HG03064 (cell line): ENCODE measurements around the gene KCNQ5.

Experiments used
- ATAC-seq: cut with Tn5 transposase; IDR thresholded peaks from one replicate; pipeline ENCODE4 v1.9.1; 2021; ENCODE audit warnings: low read depth; ENCODE audit not compliant: unreplicated experiment

The KCNQ5 gene

DNA sequence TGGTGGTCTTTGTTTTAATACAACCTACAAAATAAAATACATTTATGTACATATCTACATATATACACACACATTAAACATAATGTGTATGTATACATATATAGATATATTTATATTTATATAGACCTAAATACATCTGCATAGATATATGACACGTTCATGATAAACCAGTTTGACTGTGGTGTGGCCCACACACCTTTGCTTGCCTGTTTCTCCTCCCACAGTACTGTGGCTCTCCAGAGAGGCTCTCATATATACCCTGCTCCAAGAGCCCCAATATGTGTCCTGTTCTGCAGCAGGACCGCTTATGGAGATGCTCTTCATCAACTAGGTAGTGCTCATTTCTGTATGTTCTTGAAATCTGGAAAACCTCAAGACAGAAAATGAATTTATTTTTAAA is 207.0 kb downstream of the KCNQ5 start:
- ATAC-seq, result no peak

DNA sequence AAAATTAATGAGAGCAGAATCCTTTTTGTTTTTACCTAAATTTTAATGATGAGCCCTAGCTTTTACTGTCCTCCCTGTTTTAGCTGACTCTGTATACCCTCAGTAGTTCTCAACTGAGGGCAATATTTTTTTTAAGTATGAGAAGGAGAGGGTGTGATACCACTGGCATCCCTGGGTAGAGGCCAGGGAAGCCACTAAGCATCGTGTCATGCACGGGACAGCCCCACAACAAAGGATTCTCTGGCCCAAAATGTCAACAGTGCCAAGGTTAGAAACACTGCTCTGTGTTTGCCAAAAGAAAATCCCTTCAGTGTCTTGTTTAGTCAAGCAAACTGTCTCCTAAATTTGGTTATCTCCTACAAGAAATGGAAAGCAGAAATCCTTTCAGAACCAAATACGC is 210.4 kb downstream of the KCNQ5 start:
- no peak for ATAC-seq

DNA sequence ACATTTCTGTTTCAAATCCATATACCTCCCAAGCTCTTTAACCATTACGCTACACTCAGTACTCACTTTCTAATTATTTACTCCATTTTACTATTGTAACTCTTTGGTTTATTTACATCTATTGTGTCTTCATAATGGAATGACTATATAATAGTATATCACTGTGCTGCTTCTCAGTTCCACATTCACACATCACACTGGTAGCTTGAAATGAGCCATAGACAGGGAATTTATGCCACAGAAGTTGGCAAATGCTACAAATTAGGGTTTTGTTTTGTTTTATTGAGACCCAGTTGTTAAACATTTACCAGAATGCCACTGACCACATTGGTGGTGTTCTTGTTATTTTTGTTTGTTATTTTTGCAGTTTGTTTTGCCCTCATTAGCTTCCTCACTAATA is 213.9 kb downstream of the KCNQ5 start:
- no peak for ATAC-seq

DNA sequence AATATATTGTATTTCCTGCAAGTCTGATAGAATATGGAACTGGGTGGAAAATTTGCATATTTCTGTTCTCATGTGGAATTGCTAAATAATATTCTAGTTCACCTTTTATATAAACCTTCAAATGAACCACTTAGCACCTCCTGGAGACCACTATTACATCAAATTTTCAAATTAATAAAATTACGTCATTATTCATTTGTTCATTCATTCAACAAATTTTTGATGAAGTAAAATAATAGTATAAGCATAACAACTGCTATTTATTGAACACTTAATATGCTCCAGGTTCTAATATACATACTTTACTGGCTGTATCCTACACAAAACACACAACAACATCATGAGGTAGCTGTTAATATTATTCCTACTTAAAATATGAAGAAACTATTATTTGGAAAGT is 215.1 kb downstream of the KCNQ5 start:
- ATAC-seq, result no peak

DNA sequence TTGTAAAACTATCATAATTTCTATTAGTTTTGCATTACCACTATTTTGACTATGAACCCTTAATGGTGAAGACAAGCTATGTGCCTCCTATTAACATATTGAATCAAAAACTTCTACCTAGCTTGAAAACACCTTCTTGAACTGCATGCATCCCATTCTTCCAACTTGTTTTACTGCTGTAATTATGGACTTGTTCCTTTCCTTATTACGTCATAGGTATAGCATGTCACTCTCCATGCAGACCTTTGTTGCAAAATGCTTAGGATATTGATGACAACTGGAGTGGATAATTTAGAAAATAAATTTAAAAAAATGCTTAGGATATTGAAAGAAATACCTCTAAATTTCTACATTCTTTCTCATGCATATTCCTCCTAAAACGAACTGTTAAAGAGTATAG is 219.3 kb downstream of the KCNQ5 start:
- no peak for ATAC-seq

DNA sequence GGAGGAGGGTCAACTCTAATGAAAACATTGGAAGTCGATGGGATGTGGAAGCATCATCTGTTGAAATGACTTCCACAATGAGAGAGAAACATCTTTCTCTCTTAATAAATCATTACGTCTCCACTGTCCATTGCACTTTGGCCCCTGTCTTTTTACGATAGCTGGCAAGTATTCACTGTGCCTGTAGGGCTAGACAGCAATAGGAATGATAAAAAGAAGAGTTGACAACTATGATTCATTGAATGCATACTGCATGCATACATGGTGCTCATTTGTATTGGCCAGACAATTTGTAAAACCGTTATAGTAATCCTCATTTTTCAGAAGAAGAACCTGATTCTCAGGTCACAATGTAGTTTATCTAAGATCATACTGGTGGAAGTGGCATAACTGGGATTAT is 220.3 kb downstream of the KCNQ5 start:
- ATAC-seq, result no peak

DNA sequence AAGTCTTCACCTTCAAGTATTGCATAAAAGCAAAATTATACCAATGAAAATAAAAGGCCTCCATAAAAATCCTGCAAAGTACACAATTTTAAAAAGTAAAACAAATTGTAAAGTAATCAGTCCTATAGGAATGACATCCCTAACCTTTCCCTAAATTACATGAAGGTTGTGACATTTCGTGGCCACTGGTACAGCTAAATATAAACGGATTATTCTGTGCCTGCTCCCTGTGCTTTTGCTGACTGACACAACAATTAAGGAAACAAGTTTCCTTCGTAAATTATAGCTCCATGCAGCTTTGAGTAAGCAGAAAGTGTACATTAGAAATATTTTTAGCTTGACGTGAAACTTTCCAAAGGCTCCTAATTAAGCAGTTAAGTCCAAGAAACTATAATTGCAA is 222.8 kb downstream of the KCNQ5 start:
- ATAC-seq, result no peak

DNA sequence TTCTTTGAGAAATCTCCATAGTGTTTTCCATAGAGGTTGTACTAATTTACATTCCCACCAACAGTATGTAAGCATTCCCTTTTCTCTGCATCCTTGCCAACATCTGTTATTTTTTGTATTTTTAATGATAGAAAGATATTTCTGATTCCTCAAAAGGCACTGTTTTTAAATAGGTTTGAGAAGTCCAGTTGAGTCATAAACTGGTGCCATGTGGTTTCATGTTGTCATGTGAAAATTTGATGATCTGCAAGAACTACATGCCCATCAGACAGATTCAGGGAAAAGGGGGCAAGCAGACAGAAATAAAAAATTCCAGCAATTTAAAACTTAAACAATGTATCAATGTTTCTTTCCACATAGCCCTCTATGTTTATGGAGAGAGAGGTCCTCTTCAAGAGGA is 227.5 kb downstream of the KCNQ5 start:
- ATAC-seq, result no peak

DNA sequence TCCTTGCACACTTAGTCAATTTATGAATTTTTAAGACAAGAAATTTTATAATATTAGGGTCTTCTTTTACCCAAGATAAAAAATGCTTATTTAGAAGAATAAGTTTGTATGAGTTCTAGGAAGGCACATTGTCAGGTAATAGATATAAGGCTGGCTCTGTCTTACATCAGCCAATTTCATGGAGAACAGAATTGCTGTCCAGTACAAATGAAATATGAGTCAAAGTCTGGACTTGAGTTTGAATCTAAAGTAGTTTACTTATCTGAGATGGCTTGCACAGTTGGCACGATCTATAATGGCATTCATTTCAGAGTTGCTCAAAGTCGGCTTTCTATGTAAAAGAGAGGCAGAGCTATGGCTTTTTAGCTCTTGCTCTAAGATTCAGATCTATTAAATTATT is 228.2 kb downstream of the KCNQ5 start:
- ATAC-seq, result no peak

DNA sequence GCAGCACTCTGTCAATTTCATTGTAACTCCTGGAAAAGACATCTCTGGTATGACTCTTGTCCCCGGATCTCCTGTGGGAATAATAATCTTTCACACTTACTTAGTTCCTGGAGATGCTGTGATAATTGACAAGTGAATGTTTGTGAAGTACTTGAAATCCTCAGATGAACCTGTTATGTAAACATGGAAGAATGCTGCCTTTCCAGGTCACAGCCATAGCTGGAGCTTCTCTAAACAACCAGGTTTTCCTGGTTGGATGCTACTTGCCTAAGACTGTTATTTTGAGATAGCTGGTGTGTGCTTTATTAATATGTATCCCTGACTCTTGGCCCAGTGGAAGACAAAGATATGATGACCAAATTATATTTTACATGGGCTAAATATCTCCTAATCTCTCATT is 228.6 kb downstream of the KCNQ5 start:
- ATAC-seq, result no peak

DNA sequence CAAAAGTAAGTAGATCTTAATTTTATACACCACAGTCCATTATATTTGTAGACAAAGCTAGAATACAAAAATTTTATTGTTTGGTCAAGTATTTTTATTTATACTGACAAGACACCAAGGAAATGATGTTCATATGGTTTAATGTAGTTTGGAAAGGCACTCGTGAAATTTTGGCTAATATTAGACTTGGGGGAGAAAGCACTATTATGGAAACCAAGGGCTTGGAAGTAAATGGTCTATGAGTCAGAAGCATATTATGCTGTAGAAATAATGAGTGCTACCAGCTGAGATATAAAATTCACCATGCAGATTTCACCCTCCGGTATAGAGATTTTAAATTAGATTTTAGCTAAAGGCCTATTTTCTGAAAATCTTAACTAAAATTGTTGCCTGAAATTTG is 233.6 kb downstream of the KCNQ5 start:
- ATAC-seq, result no peak

DNA sequence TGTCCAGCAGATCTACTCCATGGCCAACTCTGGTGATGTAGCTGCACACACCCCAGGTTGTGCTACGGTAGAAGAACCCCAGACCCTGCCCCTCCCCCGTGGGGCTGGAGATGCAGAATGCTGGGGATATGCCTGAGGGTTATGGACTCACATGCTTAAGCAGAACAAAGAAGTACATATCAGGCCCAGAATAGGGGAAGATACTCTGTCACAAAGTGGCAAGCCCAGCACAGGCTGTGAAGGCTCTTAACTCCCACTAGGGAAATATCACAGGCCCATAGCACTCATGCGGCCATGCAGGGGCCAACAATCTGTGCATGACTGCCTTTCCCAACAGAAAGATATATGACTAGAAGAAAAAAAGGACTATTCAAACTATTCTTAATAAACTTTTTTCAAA is 234.9 kb downstream of the KCNQ5 start:
- no peak for ATAC-seq

DNA sequence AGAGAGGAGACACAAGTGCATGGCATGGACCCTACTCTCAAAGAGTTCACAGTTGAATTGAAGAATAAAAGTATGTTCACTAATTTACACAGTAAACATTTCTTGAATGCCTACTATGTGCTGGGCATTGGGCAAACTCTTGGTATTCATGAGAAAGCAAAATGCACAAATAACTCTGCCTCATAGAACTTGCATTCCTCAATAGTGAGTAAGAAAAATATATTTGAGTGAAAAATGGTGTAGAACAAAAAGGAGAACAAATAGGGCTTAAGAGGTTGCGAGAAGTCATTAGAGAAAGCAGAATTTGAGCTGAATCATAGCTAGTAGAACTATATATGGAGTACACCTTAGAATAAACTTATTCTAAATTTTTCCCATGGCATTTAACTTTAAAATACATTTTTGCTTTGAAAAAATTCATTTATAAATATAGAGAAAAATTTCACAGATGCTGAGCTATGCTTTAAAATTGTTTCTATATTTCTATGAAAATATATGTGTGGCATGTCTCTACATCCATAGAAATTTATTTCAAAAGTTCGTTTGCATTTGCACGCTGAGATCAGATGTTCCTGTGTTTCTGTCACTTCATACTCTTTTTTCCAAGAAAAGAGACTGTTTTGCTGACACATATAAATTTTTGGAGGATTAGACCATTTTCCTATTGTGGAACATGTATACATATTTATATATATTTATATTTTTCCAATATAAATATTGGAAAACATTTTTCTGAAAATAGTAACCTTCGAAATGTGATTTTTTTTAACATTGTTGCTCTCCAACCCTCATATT is 236.1 kb downstream of the KCNQ5 start:
- ATAC-seq, result no peak

DNA sequence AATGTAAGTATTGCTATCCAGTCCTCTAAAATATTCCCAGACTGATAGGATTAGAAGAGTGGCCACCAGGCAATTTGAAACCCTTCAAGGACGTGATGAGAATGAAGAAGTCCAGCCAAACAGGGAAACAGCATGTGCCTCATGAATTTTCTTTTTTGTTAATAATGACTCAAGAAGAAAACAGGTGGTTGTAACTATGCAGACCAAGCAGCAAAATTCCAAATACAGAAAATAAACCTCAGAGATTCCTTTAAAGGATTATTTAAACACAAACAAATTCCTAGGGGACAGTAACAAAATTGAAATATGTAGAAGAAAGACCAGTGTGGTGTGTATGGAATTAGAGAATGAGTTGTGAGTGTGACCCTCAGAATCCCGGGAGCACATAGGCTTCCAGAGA is 239.2 kb downstream of the KCNQ5 start:
- no peak for ATAC-seq

DNA sequence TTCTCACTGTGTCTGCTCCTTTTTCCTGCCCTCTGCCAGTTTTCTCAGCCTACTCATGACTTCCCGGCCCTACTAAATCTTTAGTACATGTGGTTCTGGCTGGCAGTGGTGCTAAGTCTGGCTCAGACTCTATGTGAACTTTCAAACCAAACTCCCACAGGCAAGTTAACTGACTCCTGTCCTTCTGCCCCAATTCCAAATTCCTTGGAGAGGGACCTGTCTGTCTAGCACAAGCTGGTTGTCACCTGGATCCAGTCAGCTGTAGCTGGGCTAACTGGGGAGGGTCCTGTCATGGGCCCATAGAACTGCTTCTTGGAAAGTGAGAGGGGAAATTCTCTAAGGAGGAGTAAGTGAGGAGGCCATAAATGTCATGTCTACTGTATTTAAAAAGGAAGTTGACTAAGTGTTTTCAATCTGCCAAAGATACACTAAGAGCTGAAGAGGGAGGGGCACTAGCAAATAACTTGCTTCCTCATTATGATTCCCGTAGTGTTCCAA is 240.1 kb downstream of the KCNQ5 start:
- no peak for ATAC-seq

DNA sequence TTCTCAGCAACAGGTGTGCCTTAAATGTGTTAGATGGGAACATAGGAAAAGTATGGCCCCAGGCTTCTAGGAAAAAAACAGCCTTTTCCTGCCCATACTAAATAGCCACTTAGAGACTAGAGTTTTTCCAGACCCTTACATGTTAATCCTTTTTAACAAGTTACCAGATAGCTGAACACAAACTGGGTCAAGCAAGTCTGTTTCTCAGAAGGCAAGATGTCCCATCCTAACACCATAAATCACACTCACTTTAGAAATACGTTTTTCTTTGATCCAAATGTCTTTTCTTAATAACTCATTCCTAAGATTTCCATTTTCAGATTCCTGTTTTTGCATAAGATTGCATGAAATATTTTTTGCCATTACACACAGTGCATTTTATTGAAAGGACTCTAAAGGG is 241.3 kb downstream of the KCNQ5 start:
- no peak for ATAC-seq

DNA sequence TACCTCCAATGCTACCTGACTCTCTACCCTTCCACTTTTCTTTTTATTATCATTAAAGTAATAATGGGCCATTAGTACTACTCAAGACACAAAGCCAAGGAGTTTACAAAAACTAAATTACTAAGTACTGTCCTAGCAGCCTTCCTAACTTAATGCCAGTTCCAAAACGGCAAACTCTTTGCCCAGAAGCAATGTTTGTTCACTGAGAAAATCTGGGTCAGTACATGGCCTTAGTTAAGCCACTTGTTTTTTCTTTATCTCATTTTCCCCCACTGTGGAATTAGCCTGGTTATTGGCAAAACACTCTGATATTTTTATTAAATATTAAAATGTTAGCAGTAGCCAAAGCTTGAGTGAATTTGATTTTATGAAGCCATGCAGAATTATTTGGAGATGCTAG is 242.4 kb downstream of the KCNQ5 start:
- ATAC-seq, result no peak

DNA sequence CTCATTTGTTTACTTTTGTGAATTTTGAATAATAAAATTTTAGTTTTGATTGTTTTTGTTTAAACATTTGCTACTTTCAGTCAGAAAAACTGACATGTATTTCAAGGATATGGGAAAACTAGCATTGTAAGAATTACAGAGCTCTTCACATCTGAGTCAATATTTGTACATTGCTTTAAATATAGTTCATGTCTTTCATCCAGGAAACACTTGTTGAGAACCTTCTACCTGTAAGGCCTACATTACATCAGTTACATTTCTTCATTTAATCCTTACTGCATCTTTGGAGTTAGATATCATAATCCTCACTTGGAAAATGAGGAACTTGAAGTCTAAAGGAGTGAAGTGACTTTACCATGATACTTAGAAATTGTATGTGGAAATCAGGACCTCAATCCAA is 242.9 kb downstream of the KCNQ5 start:
- no peak for ATAC-seq

DNA sequence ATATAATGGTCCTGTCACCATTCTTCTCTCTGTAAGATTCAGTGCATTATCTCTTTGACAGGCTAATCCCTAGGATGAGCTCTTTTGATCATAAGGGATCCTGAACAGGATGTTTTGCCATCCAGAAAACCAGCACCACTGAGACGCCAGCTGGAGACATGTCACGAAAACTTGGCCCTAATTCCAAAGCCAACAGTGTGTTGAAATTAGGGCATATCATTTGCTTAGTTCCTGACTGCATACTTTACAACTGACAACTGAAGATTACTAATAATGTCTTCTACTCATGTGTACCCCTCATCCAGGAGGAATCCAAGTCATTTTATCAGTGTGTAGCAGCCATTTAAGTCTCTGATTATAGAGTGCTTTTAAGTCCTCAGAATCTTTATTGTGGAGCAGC is 243.6 kb downstream of the KCNQ5 start:
- no peak for ATAC-seq

DNA sequence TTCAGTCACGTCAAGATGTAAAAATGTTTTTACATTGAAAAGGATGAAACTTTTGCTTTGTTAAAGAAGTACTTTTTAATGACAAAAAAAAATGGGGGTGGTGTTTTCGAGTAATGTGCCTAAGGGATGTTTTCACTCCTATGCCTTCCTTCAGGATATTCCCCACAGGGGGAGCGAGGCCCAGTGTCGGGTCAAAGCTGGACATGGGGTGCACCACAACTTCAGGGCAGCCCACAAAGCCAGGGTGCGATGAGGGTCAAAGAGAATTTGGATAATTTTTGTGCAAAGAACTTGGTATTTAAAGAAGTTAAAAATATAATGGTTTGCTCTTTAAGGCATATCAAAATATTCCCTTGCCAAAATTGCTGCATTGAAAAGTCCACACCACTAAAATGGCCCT is 247.8 kb downstream of the KCNQ5 start:
- ATAC-seq, result no peak

DNA sequence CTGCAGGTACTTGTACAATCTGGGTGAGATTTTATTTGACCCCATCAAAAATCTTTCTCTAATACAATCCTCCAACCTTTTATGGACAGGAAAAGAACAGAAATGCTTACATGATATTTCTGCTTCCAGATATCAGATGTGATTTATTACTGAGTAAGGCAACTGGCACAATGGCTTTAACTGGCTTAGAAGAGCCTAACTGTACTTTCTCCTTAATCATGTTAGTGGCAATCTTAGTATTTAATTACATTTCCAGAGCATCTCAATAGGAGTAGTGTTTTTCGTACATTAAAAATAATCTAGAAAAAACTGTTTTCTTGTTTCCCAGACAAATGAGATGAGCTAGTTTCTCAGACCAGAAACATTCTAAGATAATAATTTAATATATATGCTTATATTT is 251.6 kb downstream of the KCNQ5 start:
- ATAC-seq, result no peak

DNA sequence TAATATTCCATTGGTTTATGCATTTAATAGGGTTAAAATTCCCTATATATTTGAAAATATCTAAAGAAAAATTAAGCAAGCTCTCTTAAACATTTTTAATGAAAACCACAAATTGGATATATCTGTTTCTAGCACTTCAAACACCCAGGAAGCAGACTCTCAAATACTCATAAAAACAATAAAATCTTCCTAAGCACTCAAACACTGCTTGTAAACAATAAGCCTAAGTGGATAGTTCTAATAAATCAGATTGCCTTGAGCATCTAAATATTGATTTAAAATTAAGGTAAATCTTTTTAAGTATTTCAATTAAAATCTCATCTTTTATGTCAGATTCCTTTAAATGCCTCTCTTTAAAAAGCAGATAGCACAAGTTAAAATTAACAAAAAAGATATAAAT is 254.4 kb downstream of the KCNQ5 start:
- no peak for ATAC-seq

DNA sequence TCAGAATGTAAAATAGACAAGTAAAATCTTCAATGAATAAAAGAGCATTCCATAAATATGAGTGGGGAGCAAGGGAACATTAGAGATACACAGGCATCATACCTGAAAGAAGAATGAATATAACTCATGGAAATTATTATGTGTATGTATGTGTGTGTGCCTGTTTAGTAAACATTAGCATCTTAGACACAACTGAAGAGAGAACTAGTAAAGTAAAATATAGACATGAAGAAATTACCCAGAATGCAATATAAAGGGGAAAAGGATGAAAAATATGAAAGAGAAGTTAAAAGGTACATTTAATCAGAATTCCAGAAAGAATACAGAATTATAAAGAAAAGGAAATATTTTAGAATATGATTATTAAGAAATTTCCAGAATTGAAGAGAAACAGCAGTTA is 264.3 kb downstream of the KCNQ5 start:
- no peak for ATAC-seq
